Mesothelial cell of epicardium (in vitro differentiated cells): Measurements from ENCODE around the gene MAP1S. TPM values are rescaled to one million over a fixed set of nuclear protein-coding genes. Genes with fewer than 3 reads are reported as not detected.

Source experiments
- DNase-seq, 2 experiments: peaks; one replicate each; pipeline ENCODE4 v3.0.0; 2021; ENCODE audit warnings: low spot score in 2 of 2; ENCODE audit not compliant: unreplicated experiment in 2 of 2
- H3K27ac Mint-ChIP-seq: 2 replicates; pipeline ENCODE4 v1.8.0; 2021; ENCODE audit warnings: mixed read lengths
- H3K27me3 Mint-ChIP-seq: 2 replicates; pipeline ENCODE4 v1.8.0; 2021; ENCODE audit warnings: low read depth, mixed read lengths
- H3K36me3 Mint-ChIP-seq: 2 replicates; pipeline ENCODE4 v1.8.0; 2021; ENCODE audit warnings: mixed read lengths
- H3K4me1 Mint-ChIP-seq: 2 replicates; pipeline ENCODE4 v1.8.0; 2021; ENCODE audit warnings: mixed read lengths
- H3K4me3 Mint-ChIP-seq: 2 replicates; pipeline ENCODE4 v1.8.0; 2021; ENCODE audit warnings: mild to moderate bottlenecking, moderate library complexity, mixed read lengths
- H3K9me3 Mint-ChIP-seq: 2 replicates; pipeline ENCODE4 v1.8.0; 2021; ENCODE audit warnings: mixed read lengths
- total RNA-seq: library from RNA; stranded (reverse); gene quantifications from 3 replicates; pipeline ENCODE4 v1.2.1, GENCODE V29; 2021
- TF ChIP-seq, protein P1 (sequence below): fragments of 200-600 bp; sonication (generic); IDR thresholded peaks from one replicate; pipeline ENCODE4 v1.5.0; 2021; ENCODE audit warnings: antibody characterized with exemption; ENCODE audit not compliant: unreplicated experiment

Gene MAP1S
- total RNA-seq, 1 donor from 2014 or later, result 66.1 TPM

DNA sequence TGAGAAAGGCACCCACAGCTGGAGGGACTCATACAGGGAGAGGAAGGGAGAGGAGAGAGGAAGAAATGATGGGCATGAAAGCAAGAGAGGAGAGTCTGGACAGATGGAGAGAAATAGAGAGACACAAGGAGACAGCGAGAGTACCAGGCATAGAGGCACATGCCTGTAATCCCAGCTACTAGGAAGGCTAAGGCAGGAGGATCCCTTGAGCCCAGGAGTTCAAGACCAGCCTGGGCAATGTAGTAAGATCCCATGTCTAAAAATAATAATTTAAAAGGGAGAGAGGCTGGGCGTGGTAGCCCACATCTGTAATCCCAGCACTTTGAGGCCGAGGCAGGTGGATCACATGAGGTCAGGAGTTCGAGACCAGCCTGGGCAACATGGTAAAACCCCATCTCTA lies 40.4 kb upstream of the MAP1S start:
- H3K4me1 Mint-ChIP-seq, result no peaks in the 10 kb centered on the region
- no peak overlapping the region for H3K4me3 Mint-ChIP-seq
- H3K27me3 Mint-ChIP-seq, result peaks cover 81% of the 10 kb centered on the region
- no peaks in the 10 kb centered on the region for H3K36me3 Mint-ChIP-seq
- no peak overlapping the region for H3K27ac Mint-ChIP-seq
- DNase-seq, result no peak
- TF ChIP-seq, protein P1, sequence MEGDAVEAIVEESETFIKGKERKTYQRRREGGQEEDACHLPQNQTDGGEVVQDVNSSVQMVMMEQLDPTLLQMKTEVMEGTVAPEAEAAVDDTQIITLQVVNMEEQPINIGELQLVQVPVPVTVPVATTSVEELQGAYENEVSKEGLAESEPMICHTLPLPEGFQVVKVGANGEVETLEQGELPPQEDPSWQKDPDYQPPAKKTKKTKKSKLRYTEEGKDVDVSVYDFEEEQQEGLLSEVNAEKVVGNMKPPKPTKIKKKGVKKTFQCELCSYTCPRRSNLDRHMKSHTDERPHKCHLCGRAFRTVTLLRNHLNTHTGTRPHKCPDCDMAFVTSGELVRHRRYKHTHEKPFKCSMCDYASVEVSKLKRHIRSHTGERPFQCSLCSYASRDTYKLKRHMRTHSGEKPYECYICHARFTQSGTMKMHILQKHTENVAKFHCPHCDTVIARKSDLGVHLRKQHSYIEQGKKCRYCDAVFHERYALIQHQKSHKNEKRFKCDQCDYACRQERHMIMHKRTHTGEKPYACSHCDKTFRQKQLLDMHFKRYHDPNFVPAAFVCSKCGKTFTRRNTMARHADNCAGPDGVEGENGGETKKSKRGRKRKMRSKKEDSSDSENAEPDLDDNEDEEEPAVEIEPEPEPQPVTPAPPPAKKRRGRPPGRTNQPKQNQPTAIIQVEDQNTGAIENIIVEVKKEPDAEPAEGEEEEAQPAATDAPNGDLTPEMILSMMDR, result no peak
- H3K9me3 Mint-ChIP-seq, result no peaks in the 10 kb centered on the region

DNA sequence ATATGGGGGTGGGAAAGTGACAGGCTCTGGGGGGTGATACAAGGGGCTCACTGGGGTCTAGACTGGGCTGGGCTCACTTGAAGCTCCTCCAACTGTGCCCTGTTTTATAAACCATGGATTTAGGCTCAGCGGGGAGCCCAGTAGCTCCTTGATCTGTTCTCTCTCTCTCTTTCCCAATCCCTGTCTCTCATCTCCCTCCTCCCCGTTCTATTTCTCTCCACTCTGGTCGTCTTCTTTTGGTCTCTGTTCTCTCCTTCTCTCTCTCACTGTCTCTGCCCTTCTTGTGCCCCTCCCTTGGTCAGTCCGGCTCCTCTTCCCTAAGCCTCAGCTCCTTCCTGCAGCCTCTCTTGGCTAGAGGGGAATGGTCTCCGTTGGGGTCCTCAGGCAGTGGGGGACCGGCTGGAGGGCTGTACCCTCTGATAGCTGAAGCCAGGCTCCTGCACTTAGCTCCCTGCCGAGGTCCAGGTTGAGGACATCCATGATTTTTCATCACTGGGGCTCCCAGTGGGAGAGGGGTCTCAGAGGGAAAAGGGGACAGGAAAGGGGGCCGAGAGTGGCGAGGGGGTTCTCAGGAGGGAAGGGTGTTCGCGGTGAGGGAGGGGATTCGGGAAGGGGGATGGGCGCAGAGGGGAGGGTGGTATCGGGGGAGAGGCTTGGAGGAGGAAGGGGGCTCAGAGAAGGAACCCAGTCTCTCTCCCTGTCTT lies 39.6 kb upstream of the MAP1S start:
- TF ChIP-seq, protein P1, result no peak
- Mint-ChIP-seq H3K9me3 (no peaks in the 10 kb centered on the region), H3K36me3 (no peaks in the 10 kb centered on the region), H3K4me1 (no peaks in the 10 kb centered on the region), H3K27me3 (peaks cover 86% of the 10 kb centered on the region), H3K27ac (no peak overlapping the region), H3K4me3 (no peak overlapping the region)
- DNase-seq, result no peak

DNA sequence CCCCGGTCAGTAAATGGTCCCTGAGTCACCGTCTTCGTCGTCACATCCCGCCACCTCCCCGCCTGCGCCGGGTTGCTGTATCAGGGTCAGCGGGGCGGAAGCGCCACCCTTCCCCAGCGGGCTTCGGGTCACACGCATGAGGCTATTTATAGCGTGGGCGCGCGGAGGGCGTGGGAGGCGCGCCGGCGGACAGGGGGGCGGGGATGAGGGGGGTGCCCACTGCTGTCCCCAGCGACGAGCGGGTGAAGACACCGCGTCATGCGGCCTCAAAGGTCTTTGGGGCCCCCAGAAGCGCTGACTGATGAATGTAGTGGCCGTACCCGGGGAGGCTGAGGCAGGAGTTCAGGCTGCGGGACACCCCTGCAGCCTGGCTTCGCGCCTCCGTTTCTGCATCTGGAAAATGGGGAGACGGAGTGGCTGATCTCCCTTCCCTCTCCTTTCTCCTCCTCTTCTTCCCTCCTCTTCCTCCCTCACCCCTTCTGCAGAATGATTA lies 39.0 kb upstream of the MAP1S start:
- Mint-ChIP-seq H3K27ac (no peak overlapping the region), H3K36me3 (no peaks in the 10 kb centered on the region), H3K27me3 (peaks cover 92% of the 10 kb centered on the region), H3K9me3 (no peaks in the 10 kb centered on the region), H3K4me3 (no peak overlapping the region), H3K4me1 (no peaks in the 10 kb centered on the region)
- no peak for DNase-seq
- TF ChIP-seq, protein P1, result no peak

DNA sequence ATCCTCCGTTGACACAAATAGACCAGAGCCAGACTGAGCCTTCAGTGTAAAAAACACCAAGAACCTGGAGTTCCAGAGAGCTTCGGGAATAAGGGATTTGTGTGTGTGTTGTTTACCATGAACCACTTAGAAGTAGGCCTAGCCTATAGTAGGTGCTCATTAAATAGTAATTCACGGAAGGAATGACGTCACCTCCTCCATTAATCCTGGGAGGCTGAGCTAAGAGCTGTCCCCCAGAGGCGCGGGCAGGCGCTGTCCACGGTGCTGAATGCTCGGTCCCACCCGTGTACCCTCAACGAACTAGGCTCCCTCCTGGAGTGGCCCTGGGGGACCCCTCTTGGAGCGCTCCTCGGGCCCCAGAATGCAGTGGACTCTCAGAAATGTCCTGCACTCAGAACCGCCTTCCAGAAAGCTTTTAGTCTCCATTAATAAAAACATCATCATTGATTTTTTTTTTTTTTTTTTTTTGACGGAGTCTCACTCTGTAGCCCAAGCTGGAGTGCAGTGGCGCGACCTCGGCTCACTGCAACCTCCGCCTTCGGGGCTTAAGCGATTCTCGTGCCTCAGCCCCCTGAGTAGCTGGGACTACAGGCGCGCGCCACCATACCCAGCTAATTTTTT lies 37.7 kb upstream of the MAP1S start:
- H3K36me3 Mint-ChIP-seq, result no peaks in the 10 kb centered on the region
- H3K4me1 Mint-ChIP-seq, result peaks cover 2% of the 10 kb centered on the region
- peak; percentile 37 to 67 for DNase-seq
- no peak overlapping the region for H3K27ac Mint-ChIP-seq
- no peak overlapping the region for H3K4me3 Mint-ChIP-seq
- peaks cover 93% of the 10 kb centered on the region for H3K27me3 Mint-ChIP-seq
- TF ChIP-seq, protein P1, result no peak
- no peaks in the 10 kb centered on the region for H3K9me3 Mint-ChIP-seq

DNA sequence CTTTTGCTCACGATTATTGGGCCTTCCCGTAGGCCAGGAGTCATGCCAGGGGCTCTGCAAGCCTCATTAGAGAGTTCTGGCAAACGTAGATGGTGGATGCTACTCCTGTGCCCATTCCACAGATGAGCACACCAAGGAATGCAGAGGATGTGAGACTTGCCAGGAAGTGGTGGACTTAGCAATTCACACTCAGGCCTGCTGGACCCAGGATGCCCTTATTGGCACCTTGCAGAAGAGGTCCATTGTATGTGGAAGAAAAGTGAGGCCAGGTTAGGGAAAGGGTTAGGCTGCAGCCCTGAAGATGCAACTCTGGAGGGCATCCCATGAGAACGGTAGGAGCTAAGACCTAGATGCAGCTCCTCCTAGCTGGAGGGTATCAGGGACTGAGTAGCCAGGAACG lies 37.0 kb upstream of the MAP1S start:
- H3K27ac Mint-ChIP-seq, result no peak overlapping the region
- H3K36me3 Mint-ChIP-seq, result no peaks in the 10 kb centered on the region
- no peak for DNase-seq
- TF ChIP-seq, protein P1, result no peak
- no peak overlapping the region for H3K4me3 Mint-ChIP-seq
- peaks cover 93% of the 10 kb centered on the region for H3K27me3 Mint-ChIP-seq
- H3K9me3 Mint-ChIP-seq, result no peaks in the 10 kb centered on the region
- peaks cover 2% of the 10 kb centered on the region for H3K4me1 Mint-ChIP-seq
